K562 (cell line): ENCODE results near the gene SPTLC3. TPM values are rescaled to one million over a fixed set of nuclear protein-coding genes. Genes with fewer than 3 reads are reported as not detected.

Source experiments
- ATAC-seq: fragments of 200-7000 bp; cut with Tn5 transposase; 3 replicates; pipeline ENCODE4 v1.9.1; 2020; ENCODE audit warnings: moderate library complexity
- BruUV-seq: library from RNA; stranded (reverse); fragments of 400-500 nt; replicated peaks from 2 replicates; lab custom pipeline; 2021; lab: Mats Ljungman, UMichigan
- CTCF ChIA-PET: fragments of 300-600 bp; formaldehyde crosslinking; extraction: SDS; loops from one replicate; lab custom pipeline; 2021; ENCODE audit warnings: low intra/inter-chr PET ratio; lab: Yijun Ruan, JAX
- POLR2A ChIA-PET: fragments of 300-600, 350-650 bp; sonication (Branson Sonifier 250); formaldehyde crosslinking; extraction: SDS; loops from one replicate; lab custom pipeline; 2021; ENCODE audit warnings: antibody characterized with exemption, inconsistent platforms; lab: Yijun Ruan, JAX
- DNase-seq, 4 experiments: peaks; one replicate each; pipeline versions ENCODE4 v3.0.0 to v3.0.0-alpha.2; 2011 to 2018; ENCODE audit warnings: low spot score in 3 of 4, mixed read lengths in 3 of 4; ENCODE audit errors: extremely low read depth in 1 of 4
- FAIRE-seq: peaks from 2 replicates; lab custom pipeline; 2011; peaks lifted over from hg19 to GRCh38; lab: Jason Lieb, UNC
- H2AFZ ChIP-seq: 2 replicates; pipeline ENCODE4 v1.6.0; 2011; ENCODE audit warnings: low read depth, low read length, control low read depth, inconsistent platforms
- H3K27ac ChIP-seq: fragments of 200-600 bp; 3 replicates; pipeline ENCODE4 v1.8.0; 2011; ENCODE audit warnings: low read depth, mild to moderate bottlenecking, control low read depth, inconsistent platforms, low read length, moderate library complexity, mixed read lengths; ENCODE audit errors: extremely low read depth
- H3K27me3 ChIP-seq, 2 experiments: fragments of 300-600 bp in 1 of 2; 2 replicates in 1 of 2; 3 replicates in 1 of 2; pipeline versions ENCODE4 v1.6.0 to v1.8.0; 2011; ENCODE audit warnings: inconsistent platforms in 2 of 2, low read length in 2 of 2, mild to moderate bottlenecking in 1 of 2, mixed read lengths in 1 of 2, moderate library complexity in 1 of 2; ENCODE audit not compliant: control insufficient read depth in 2 of 2, insufficient read depth in 2 of 2
- H3K36me3 ChIP-seq: fragments of 300-600 bp; 3 replicates; pipeline ENCODE4 v1.8.0; 2011; ENCODE audit warnings: mild to moderate bottlenecking, low read length, inconsistent platforms; ENCODE audit not compliant: control insufficient read depth, insufficient read depth
- H3K4me1 ChIP-seq, 2 experiments: fragments of 200-600 bp in 1 of 2; replicated peaks in 1 of 2; 2 replicates in 1 of 2; 3 replicates in 1 of 2; pipeline versions ENCODE4 v1.5.1 to v1.8.0; 2011; ENCODE audit warnings: inconsistent platforms in 2 of 2, low read length in 2 of 2, mild to moderate bottlenecking in 1 of 2, mixed read lengths in 1 of 2, moderate library complexity in 1 of 2; ENCODE audit not compliant: control insufficient read depth in 2 of 2, insufficient read depth in 2 of 2
- H3K4me2 ChIP-seq: 2 replicates; pipeline ENCODE4 v1.6.1; 2011; ENCODE audit warnings: low read length, control low read depth, inconsistent platforms, mixed read lengths; ENCODE audit not compliant: insufficient read depth
- H3K4me3 ChIP-seq: fragments of 200-600 bp; sonication (generic), shearing (Covaris generic); 2 replicates; pipeline ENCODE4 v1.5.1; 2016; ENCODE audit warnings: control low read depth, inconsistent platforms
- H3K79me2 ChIP-seq: fragments of 200-600 bp; 3 replicates; pipeline ENCODE4 v1.8.0; 2011; ENCODE audit warnings: low read length, inconsistent platforms; ENCODE audit not compliant: control insufficient read depth, insufficient read depth
- H3K9ac ChIP-seq, 2 experiments: 2 replicates each; pipeline versions ENCODE4 v1.6.0 to v1.6.1; 2011; ENCODE audit warnings: low read depth in 2 of 2, low read length in 2 of 2, control low read depth in 1 of 2, inconsistent platforms in 1 of 2, mild to moderate bottlenecking in 1 of 2, mixed read lengths in 1 of 2; ENCODE audit not compliant: insufficient read depth in 1 of 2
- H3K9me1 ChIP-seq: one replicate; pipeline ENCODE4 v1.6.0; 2011; ENCODE audit warnings: inconsistent platforms, mild to moderate bottlenecking, low read length, moderate library complexity; ENCODE audit not compliant: control insufficient read depth, insufficient read depth
- H3K9me3 ChIP-seq: replicated peaks from 2 replicates; pipeline ENCODE4 v1.5.1; 2011; ENCODE audit warnings: low read depth, low read length, inconsistent platforms; ENCODE audit not compliant: control insufficient read depth, insufficient read depth
- H4K20me1 ChIP-seq: replicated peaks from 2 replicates; pipeline ENCODE4 v1.6.1; 2011; ENCODE audit warnings: low read length, inconsistent platforms, mixed read lengths; ENCODE audit not compliant: control insufficient read depth, insufficient read depth
- FOXJ3 ChIP-seq: sonication (generic); formaldehyde crosslinking; IDR thresholded peaks from 2 replicates; pipeline ENCODE4 v1.4.0; 2020; ENCODE audit warnings: mild to moderate bottlenecking, missing genetic modification reagents
- FOXP1 ChIP-seq: sonication (generic); formaldehyde crosslinking; IDR thresholded peaks from 2 replicates; pipeline ENCODE4 v1.8.0; 2022; ENCODE audit warnings: mild to moderate bottlenecking, missing genetic modification reagents
- MIER1 ChIP-seq: fragments of 450-650 bp; IDR thresholded peaks from 2 replicates; pipeline ENCODE4 v1.6.1; 2016; ENCODE audit warnings: antibody characterized with exemption, mild to moderate bottlenecking, low read depth
- NFIX ChIP-seq: fragments of 250-450 bp; sonication (Bioruptor Pico); IDR thresholded peaks from 2 replicates; pipeline ENCODE4 v1.4.0; 2020; ENCODE audit warnings: low read depth, mild to moderate bottlenecking, moderate library complexity
- ZBTB12 ChIP-seq: fragments of 250-450 bp; sonication (Bioruptor Pico); IDR thresholded peaks from 2 replicates; pipeline ENCODE4 v1.4.0; 2020
- ZNF347 ChIP-seq: fragments of 450-650 bp; formaldehyde crosslinking; IDR thresholded peaks from 2 replicates; pipeline ENCODE4 v1.4.0; 2020; ENCODE audit warnings: low read depth, mild to moderate bottlenecking, moderate library complexity
- WGBS: fragments of 100-300 bp; shearing (Covaris generic); methylation state at CpG from one replicate; pipeline ENCODE4 v1.1.6; 2016; ENCODE audit warnings: low coverage, mixed read lengths; ENCODE audit not compliant: insufficient coverage; ENCODE audit errors: missing lambda C conversion rate; 5-methylcytosine and 5-hydroxymethylcytosine counted together
- in situ Hi-C: fragments of 300-500 bp; cut with MboI; formaldehyde crosslinking; loops from 4 replicates; pipeline ENCODE4 v1.15.0; 2018; ENCODE audit warnings: inconsistent platforms, mixed read lengths
- intact Hi-C: fragments of 100-400 bp; cut with micrococcal nuclease; formaldehyde crosslinking; loops from 2 replicates; pipeline ENCODE4 v1.14.2; 2022
- polyA plus RNA-seq, 8 experiments: library from polyadenylated mRNA; depleted of rRNA in 4 of 8; stranded (reverse) in 5 of 8; unstranded in 3 of 8; fragments of >200 nt; fragmentation: Nextera tagmentation in 2 of 8; fragmentation: Illumina TruSeq in 1 of 8; extraction: Ambion mirVana in 2 of 8; extraction: Trizol in 1 of 8; gene quantifications; 2 replicates each; pipeline versions ENCODE4 v1.2.1 to v1.2.3, GENCODE V29; 2011 to 2014; ENCODE audit warnings: inconsistent platforms in 1 of 8, missing spikeins in 1 of 8
- total RNA-seq, 7 experiments: library from RNA; depleted of rRNA in 6 of 7; stranded (reverse); fragments of >200 nt in 6 of 7; fragmentation: Illumina TruSeq in 2 of 7; extraction: Trizol in 2 of 7; gene quantifications; 2 replicates each; pipeline versions ENCODE4 v1.2.1 to v1.2.3, GENCODE V29; 2011 to 2021; ENCODE audit warnings: low replicate concordance in 1 of 7

SPTLC3 gene
- total and polyA plus RNA-seq, 9 of the 15 experiments (the other 6 are each of a cell fraction or from before 2014, with no cell fraction given): not detected

DNA sequence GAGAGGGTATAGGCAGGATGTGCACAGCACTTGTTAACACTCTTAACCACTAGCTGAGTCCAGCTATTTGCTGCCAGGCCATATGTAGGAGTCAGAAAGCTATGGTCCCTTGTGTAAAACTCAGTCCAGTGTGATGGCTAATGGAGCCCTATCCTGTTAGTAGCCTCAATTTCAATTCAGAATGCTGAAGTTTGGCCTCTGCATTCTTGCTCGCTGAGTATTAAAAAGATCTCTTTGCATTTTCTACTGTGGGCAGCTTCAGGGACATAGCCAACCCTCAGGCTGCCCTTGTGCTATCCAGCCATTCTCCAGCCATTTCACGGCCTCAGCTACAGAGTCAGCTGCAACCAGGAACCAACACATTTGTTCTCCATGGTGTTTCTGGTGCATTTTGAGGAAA, 92.5 kb downstream of the SPTLC3 start:
- Histone ChIP-seq H3K36me3 (no peaks in the 10 kb centered on the region), H3K79me2 (no peaks in the 10 kb centered on the region), H3K4me2 (no peak overlapping the region), H3K27ac (no peak overlapping the region), H4K20me1 (no peaks in the 10 kb centered on the region), H3K27me3 (no peaks in the 10 kb centered on the region), H2AFZ (no peak overlapping the region), H3K9me3 (no peaks in the 10 kb centered on the region), H3K9ac (no peak overlapping the region), H3K4me3 (no peak overlapping the region), H3K9me1 (no peaks in the 10 kb centered on the region), H3K4me1 (no peaks in the 10 kb centered on the region)
- 9% methylated on average over 2 of the region's 2 CpGs for WGBS
- ChIA-PET POLR2A (interaction anchor here (0.5 kb wide), 1 partner anchor 938 kb away, joined by 3 read pairs; no protein-coding TSS in a partner anchor), CTCF (no interaction called here)
- TF ChIP-seq ZBTB12 (no peak), FOXP1 (CRISPR knock-in tag) (no peak), MIER1 (no peak), ZNF347 (no peak), FOXJ3 (CRISPR knock-in tag) (no peak), NFIX (no peak)
- no TSS peak for BruUV-seq
- in situ Hi-C loops (no loop called here), intact Hi-C loops (loop anchor here (10.0 kb wide), 1 partner anchor 176 kb away; no protein-coding TSS in a partner anchor)
- FAIRE-seq: no peak
- no peak for DNase-seq
- ATAC-seq: no peak
